CD1c-positive myeloid dendritic cell (primary cell): ENCODE results near the gene CDH22.

Experiments used
- DNase-seq: peaks from one replicate; pipeline ENCODE4 v3.0.0-alpha.2; 2016; ENCODE audit errors: extremely low spot score

The CDH22 gene

DNA sequence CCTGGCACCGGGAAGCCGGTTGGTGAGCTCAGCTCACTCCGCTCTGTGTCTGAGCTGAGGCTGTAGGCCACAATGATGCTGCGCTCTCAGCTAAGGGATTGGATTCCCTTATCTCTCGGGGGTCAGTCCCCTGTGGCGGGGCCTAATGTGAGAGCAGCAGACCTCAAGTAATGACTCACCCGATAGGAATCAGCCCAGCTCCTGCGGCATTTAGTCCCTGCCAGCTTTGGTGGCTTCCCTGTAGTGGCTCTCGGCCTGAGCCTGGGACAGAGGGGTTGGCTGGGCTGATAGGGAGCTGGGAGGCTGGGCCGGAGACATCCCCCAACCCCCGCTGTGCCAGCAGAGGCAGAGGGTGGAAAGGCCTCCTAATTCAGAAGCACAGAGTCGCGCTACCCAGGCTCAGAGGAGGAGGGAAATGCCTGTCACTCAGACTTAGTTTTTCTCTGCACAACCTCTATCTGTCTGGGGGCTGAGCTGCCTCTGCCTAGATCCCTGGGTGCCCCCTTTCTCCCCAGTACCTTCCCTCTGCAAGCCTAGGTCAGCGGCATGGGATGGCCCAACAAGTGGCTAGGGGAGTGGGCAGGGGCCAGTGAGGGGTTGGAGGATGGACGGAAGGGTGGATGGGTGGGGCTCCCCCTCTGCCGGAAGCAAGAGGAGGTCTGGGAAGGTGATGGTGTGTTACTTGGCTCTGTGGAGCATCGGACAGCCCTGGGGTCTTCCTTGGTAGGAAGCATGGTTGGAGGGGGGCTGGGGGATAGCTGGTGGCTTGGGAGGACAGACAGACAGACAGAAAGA lies 92.2 kb downstream of the CDH22 start:
- DNase-seq, result no peak

DNA sequence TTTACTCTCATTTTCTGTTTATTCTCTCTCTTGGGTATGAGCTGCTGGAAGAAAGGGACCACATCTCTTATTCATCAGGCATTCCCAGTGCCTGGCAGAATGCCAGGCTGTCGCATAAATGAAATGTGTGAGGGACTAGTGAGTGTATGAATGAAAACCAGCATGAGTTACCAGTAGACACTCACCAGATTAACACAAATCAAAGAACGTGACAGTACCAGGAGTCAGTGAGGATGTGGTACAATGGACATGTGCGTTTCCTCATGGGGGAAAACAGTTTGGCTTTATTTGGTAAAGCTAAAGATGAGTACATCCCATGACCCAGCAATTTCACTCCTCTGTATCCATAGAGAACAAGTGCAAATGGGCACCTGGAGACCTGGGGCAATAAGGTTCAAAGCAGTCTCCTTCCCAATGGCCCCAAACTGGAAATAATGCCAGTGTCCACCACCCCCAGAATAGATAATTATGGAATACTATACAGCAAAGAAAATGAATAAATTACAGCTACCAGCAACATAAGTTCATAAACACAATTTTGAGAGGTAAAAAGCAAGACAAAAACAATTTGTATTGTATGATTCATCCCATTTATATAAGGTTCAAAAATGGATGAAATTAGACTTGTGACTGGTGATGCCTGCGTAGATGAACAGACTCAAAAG lies 93.3 kb downstream of the CDH22 start:
- DNase-seq, result no peak

DNA sequence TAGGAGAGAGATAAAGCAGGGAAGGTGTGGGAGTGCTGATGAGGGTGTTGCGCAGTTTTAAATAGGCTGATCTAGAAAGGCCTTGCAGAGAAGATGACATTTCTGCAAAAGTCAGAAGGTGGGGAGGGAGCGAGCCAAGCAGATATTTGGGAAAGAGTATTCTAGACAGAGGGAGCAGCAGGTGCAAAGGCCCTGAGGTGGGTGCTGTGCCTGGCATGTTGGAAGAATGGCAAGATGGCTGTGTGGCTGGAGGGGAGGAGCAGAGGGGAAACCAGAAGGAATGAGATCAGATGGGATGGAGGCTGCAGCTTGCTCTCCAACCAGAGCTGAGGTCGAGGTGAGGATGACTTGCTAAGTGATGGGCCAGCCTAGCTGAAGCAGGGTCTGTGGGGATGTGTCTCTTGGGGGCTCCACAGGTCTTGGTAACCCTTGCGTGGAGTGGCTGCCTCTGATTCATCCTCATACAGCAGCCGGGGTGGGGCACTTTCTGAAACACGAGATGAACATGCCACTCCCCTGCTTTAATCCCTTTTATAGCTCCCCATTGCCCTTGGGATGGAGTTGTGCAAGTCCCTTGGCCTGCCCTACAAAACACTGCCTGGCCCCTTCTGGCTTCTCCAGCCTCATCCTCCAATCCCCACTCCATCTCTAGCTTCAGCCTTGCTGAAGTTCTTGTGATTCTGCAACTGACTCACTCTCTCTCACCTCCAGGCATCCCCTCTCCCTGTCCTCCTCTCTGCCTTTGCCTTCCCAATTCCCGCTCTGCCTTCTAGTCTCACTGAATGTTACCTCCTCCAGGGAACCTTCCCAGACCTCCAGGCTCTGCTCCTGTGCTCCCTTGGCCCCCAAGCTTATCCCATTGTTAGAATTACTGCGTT lies 94.1 kb downstream of the CDH22 start:
- no peak for DNase-seq

DNA sequence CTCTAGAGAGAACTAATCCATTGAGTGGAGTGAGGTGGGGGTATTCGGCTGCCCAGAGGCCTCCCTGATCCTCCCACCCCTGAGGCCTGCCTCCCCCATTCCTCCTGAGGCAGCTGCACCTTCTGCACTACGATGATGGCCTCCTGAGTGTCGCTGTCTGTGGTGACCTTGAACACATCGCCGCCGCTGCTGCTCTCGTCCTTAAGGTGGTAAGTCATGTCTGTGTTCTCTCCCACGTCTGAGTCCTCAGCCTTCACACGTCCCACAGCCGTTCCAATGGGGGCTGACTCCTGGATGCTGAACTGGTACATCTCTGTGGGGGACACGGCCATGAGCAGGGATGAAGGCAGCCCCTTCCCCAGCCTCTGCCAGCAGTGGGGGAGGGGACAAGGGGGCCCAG lies 95.4 kb downstream of the CDH22 start:
- DNase-seq, result no peak

DNA sequence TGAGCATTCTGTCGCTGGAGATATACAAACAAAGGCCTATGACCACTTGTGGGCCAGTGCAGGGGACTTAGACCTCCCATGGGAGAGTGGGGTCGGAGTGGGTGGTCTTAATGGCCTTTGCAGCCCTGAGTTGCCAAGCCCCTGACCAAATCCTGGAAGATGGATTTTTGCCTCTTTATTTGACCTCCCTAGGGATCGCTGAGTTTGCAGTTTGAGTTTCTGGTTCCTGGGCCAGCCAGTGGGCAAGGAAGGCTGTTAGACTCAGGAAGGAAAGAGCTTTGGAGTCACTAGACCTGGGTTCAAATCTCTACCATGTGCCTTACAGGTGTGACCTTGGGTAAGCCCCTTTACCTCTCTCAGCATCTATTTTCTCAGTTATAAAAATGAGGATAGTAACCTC lies 96.0 kb downstream of the CDH22 start:
- DNase-seq, result no peak

DNA sequence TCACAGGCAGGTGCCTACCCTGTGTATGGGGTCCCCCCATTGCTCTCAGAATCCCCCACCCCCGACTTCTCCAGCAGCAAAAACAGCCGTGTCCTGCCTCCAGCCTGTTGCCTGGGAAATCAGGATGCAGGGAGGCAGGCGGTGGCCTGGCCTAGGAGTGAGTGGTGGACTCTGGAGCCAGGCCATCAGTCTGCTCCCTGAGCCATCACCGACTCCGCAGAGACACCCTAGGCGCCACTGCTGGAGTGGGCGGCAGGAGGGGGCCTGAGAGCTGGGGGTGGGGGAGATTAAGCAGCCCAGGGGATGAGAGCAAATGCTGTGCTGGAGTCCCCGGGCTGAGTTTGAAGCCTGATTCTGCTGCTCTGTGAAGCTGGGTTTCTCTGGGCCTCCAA lies 97.0 kb downstream of the CDH22 start:
- DNase-seq, result no peak

DNA sequence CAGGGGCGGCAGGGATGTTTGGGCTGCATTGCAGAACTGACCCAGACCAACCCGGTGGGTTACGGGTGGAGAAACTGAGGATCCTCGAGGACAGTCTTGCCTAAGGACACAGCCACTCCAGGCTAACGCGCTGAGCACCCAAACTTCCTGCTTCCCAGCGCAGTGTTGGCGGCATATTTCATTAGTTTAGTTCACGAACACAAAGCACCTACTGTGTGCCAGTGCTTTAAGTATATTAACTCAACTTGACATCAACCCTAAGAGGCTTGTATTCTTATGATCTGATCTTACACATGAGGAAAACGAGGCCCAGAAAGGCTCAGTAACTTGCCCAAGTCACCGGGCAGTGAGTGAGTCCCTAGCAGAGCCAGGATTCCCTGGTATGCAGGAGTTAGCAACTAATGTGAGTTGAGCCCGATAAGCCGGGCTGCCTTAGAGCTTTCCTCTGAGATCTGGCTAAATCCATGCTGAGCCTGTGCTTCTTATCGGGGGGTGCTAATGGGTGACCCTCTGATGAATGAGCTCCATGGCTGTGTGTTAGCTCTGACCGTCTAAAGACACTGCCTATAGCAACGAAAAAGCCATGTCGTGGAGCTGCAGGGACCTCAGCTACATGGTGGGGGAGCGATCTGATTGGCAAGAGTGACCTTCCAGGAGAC lies 97.5 kb downstream of the CDH22 start:
- no peak for DNase-seq

DNA sequence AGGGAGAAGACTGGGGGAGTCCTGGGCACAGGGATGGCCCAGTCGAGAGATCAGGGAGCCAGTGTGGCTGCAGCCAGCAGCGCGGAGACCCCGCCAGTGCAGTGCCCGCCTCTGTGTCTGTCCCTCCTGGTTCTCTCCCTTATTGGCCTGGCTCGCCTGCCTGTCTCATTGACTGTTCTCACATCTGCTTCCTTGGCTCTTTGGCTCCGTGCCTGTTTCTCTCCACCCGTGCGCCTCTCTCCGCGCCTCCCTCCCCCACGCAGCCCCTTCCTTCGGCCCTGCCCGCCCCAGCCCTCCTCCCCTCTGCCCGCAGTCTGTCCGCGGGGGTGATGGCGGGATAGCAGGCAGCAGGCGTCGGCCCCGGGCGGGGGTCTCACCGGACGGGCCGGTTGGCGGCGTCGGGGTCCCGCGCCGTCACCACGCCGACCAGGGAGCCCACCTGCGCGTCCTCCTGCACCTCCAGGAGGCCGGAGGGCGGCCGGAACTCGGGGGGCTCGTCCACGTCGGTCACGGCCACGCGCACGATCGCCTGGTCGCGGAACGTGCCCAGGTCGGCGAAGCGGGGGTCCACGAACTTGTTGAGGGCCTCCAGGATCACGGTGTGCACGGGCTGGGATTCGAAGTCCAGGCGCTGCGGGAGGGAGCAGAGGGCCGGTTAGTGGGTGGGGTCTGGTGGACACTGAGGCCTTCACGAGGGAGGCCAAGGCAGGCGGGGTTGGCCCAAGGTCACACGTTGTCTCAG lies 98.2 kb downstream of the CDH22 start:
- no peak for DNase-seq

DNA sequence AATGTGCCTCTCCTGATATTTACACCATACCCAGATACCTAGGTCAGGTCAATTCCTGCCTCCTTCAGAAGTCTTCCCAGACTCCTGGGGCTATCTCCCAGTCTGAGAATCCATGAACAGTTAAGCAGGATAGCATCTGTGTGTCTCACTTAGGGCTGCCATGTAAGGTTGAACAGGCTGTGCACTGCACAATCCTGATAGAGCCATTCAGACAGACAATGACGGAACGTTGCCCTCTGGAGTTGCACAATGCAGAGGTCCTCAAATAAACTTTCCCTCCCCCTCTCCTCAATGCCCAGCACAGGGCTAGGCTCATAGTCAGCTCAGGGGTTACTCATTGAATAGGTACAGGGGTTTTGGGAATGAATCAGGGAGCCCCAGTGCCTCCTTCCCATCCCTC lies 100.5 kb downstream of the CDH22 start:
- no peak for DNase-seq

DNA sequence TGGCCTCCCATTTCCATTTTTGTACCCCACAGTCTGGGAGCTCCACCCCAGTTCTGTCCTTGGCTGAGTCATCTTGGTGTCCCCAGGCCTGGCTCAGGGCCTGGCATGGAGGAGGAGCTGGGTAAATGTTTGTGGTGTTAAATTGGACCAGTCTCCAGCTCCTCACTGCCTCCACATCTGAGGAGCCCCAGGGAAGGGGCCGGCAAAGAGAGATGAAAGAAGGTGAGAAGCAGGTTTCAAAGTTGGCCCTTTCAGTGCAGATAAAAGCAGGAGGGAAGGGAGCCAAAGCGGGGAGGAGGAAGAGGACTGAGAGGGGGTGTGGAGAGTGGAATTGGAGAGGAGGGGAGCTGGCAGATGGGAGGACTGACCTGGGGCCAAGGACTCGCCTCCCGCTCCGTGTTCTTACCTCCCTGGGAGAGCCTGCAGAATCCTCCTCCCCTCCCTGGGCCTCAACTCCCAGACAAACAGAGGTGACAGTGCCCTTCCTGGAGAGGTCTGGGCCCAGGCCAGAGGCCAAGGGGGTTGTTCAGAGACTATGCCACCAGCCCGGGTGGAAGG lies 101.2 kb downstream of the CDH22 start:
- DNase-seq, result no peak

DNA sequence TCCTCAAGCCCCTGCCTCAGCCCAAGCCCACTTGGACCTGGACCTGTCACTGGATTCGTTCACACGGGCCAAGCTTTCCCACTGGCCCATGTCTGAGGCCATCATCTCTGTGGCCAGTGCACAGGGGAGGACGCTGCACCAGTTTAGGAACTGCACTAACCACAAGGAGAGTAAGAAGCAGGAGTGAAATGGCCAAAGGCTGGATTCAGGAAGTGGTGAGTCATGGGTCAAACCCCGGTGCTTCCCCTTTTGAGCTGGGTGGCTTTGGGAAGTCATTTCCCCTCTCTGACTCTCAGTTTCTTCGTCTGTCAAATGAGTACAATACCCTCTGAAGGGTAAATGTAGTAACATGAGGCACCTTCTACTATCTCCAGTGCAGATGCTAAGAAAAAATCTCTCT lies 102.3 kb downstream of the CDH22 start:
- DNase-seq, result peak; percentile 92

DNA sequence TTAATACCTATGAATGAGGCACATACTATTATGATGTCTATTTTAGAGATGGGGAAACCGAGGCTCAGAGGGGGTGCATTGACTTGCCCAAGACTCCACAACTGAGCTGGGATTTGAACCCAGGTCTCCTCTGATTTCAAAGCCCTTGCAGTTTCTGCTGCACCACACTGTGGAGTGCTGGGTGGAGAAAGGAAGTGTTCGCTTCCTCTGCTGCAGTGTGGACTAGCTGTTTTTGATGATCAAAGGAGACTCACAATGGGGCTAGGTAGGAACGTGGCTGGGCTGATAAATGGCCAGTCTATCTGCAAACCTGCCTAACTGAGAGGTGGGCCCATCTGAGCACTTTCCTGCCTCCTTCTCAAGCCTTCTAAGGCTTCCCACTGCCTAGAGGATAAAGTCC lies 102.9 kb downstream of the CDH22 start:
- peak; percentile 26 for DNase-seq

DNA sequence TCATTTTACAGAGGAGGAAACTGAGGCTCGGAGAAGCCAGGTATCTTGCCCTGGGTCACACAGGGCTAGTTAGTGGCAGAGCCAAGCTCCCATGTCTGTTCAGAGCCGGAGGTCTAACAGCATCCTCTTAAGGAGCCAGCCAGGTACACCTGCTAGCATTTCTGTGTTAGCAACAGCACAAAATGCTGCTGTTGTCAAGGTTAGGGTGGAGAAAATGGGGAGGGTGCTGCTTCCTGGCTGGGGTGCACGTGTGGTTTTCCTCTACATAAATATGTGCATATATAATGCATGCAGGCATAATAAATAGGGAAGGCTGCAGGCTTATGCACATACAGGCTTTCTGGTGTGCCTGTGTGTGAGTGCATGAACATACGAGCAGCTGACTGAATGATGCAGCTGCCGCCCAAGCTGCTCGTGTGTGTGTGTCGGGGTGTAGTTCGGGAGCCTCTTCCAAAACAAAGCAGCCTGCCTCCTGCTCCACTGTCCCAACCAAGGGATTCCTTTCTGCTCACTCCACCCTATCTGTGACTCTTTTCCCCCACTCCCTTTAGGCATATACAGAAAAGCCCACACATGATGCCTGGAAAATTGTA lies 103.6 kb downstream of the CDH22 start:
- no peak for DNase-seq

DNA sequence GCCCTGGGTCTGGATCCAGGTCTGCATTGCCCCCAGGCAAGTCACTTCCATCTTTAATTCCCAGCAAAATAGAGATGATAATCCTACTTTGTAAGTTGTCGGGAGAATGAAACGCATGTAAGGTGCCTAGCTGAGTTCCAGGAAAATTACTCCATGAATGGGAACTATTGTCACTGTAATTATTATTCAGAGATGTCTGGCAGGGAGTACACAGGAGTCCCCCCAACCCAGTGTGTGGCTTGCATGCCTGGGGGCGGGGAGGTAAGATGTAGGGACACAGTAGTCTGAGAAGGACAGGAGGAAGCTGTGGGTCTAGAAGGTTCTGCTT lies 104.8 kb downstream of the CDH22 start:
- no peak for DNase-seq

DNA sequence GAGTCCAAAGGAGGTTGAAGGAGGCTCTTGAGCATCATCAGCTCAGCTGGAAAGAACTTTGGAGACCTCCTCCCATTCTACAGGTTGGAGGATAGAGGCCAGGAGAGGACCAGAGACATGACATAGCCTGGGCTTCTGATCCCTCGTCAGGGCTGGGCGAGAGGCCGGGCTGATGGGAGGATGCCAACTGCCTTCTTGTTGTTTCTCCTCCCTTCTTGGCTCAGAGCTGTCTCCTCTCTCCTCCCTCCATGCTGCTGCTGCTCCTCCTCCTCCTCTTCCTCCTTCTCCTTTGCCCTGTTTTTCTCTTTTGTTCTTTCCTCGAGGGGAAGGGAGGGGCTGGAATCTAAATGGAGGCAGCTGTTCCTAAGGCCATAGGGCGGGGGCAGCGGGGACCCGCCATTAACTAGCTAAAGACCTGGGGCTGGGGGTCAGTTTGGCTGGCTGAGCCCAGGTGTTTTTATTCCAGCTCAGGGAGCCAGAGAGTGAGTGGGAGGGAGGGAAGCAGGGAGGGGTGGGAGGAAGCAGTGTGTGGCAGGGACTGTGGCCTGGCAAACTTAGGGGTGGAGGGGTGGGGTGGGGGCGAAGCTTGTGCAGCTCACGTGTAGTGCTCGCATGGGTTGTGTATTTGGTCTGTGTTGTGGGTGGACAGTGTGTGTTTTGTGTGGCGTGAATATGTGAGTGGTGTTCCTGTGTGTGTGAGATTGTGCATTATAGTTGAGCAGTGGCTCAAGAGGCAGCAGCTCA lies 105.4 kb downstream of the CDH22 start:
- no peak for DNase-seq

DNA sequence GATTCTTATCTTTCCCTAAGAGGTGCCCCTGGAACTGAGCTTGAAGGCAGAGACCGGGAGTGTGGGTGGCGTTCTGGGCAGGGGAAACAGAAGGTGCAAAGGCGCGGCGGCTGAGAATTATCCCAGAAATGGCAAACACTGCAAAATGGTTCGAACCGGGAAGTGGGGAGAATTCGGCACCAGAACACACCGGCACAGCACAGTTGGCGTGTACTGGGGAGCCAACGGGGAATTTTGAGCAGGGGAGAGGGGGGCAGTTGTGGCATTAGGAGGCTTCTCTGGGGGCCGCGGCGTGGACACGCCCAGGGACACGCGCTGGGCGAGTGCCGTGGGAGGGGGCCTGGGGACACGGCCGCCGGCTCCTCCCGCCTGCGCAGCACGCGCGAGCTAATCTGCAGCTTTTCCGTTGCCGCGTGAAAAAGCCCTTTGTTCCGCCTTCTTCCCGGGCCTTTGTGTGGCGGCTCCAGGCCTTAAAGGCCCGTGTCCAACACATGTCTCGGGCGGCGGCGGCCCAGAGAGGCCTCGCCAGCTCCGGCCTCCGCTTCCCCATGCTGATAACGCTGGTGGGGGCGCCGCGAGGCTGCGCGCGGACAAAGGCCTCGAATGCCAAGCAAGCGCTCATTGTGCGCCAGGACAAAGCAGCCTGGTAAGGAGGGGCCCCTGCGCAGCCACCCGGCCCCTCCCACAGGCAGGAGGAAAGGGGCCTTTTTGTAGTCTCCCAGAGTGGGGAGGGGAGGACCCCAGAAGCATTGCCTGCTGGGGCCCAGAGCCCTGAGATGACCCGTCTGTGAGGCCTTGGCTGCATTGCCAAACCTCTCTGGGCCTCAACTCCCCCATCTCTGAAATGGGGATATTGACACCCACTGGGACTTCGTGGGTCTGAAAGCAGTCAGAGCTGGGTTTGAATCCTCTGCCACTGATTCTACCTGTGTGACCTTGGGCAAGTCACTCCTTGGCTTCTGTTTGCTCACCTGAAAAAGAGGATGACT lies 107.4 kb downstream of the CDH22 start:
- peak; percentile 16 for DNase-seq

DNA sequence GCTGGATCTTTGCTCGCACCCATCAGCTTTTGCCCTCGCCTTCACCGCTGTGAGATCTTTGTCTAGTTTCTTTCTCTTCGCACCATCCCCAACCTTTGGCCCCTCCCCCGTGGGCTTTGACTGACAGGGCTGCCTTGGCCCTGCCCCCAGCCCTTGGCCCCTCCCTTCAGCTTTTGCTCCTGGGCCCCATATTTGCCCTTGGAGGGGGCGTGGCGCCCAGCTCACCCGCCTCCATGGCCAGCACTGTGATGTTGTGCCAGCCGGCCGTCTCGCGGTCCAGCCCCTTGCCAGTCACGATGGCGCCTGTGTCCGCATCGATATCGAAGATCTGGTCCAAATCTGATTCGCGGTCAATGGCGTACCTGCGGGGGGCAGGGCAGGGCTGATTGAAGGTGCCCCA lies 109.1 kb downstream of the CDH22 start:
- DNase-seq, result peak; percentile 30

DNA sequence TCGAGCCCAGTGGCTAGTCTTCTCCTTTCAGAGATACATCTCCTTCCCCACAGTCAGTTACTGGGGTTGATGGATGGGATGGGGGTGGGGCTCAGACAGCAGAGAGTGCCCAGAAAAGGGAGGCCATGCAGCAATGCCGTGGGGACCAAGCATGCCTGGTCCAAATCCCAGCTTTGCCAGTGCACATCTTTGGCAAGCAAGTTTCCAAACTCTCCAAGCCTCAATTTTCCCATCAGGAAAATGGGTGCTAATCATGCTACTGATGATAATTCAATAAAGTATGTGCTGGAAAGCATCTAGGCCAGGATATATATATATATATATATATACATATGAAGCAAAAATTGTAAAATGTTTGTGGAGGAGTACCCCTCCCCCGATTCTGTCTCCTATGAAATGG lies 111.3 kb downstream of the CDH22 start:
- no peak for DNase-seq
